Erythroblast (primary cell): ENCODE measurements around the gene DSP.

Source experiments
- GATA1 ChIP-seq: IDR thresholded peaks from 2 replicates; pipeline ENCODE4 v1.6.1; 2011; ENCODE audit warnings: low read depth, mild to moderate bottlenecking, control low read depth, low read length, moderate library complexity
- POLR2A ChIP-seq: IDR thresholded peaks from 2 replicates; pipeline ENCODE4 v1.6.1; 2011; ENCODE audit warnings: mild to moderate bottlenecking, low read length

GRCh38 chr6:7585287-7585930 lies 43.9 kb downstream of the DSP start:
- TF ChIP-seq POLR2A = no peak
- TF ChIP-seq GATA1 = no peak
